ENCODE data around the gene C3orf52. TPM values are rescaled to one million over a fixed set of nuclear protein-coding genes. Genes with fewer than 3 reads are reported as not detected.

The C3orf52 gene
- total RNA-seq, 2 donors from 2014 or later = 8.8 to 19.6 TPM

DNA sequence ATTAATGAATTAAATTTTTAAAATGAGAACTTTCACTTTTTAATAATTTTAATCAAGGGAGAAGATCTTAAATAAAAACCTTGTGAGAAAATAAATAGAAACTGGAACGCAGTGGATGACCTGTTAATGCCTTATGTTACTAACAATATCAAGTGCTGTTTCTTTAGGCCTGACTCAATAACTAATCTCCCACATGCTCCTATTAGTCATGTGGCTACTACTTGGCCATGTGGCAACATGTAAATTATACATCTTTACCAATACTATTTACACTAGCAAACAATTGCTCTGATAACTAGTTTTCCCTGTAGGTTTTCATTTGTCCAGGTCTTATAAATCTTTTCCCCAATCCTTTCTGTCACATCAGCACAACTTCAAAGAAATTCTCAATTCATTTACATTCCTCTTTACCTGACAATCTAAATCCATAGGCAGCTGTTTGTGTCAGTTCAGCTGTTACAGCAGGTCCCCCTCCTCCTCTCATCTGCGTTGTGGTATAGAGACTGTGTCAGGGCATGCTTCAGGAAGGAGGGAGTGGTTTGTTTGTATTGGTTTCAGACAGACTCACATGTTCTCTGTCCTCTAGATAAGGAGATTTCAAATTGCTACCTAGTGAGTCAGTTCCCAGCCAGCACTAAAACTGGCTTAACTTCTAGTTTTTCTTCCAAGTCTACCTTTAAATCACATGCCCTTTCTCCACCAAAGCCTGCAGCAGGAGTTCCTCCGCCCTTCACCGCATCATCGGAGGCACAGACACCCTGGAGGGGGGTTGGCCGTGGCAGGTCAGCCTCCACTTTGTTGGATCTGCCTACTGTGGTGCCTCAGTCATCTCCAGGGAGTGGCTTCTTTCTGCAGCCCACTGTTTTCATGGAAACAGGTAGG, 11.3 kb upstream of the C3orf52 start:
- no peaks in the 10 kb centered on the region for H3K9me3 ChIP-seq
- H3K27me3 ChIP-seq (replicated peaks; ENCODE audit: insufficient read depth) = no peaks in the 10 kb centered on the region
- DNase-seq (ENCODE audit: low spot score) (no peak), ATAC-seq (ENCODE audit: insufficient number of reproducible peaks, low FRiP score, low read depth) (peak; percentile 36)
- H3K4me3 ChIP-seq = no peak overlapping the region
- no peaks in the 10 kb centered on the region for H3K36me3 ChIP-seq
- H3K4me1 ChIP-seq (ENCODE audit: control insufficient read depth in 1 of 2, low read depth in 2 of 2) = peaks cover 5 to 16% of the 10 kb centered on the region in 2 donors
- TF ChIP-seq, protein P1, sequence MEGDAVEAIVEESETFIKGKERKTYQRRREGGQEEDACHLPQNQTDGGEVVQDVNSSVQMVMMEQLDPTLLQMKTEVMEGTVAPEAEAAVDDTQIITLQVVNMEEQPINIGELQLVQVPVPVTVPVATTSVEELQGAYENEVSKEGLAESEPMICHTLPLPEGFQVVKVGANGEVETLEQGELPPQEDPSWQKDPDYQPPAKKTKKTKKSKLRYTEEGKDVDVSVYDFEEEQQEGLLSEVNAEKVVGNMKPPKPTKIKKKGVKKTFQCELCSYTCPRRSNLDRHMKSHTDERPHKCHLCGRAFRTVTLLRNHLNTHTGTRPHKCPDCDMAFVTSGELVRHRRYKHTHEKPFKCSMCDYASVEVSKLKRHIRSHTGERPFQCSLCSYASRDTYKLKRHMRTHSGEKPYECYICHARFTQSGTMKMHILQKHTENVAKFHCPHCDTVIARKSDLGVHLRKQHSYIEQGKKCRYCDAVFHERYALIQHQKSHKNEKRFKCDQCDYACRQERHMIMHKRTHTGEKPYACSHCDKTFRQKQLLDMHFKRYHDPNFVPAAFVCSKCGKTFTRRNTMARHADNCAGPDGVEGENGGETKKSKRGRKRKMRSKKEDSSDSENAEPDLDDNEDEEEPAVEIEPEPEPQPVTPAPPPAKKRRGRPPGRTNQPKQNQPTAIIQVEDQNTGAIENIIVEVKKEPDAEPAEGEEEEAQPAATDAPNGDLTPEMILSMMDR (IDR thresholded peaks at IDR 0.05) = no peak
- peak overlapping the region in 1 of 2 donors; percentile 29 for H3K27ac ChIP-seq

DNA sequence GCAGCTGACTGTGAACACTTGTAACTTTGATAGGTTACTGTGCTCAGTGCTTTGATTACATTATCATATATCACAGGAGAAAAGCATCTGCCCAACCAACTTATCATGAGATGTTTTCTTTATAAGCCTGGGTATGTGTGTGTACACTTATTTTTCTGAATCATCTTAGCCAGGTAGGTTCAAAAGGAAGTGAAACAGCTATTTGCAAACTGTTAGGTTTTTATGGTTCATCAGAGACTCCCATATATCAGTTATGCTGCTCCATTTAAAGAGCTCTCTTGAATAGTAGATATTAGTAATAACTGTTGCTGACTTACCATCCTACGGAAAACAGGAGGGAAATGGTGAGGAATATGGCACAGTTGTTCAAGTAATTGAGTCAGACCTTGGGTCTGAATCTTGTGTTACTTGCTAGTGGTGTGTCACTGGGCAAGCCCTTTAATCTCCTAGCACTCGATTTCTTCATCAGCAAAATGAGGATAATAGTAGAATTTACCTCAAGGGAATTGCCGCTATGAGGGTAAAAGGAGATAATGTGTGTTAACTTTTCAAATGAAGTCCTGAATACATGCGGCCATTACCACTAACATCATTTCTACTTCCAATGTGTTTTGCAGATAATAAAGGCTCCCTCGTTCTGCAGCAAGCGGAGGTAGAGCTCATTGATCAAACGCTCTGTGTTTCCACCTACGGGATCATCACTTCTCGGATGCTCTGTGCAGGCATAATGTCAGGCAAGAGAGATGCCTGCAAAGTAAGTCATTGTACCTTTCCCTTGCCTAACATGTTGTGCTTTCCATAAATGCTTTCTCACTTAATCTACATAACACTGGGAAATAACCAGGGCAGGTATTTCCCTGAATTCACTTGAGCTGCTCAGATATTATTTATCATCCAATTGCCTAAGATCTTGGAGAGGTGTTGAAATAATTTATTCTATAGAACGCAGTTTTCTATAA, 7.8 kb upstream of the C3orf52 start:
- Histone ChIP-seq H3K9me3 (no peaks in the 10 kb centered on the region), H3K27me3 (replicated peaks; ENCODE audit: insufficient read depth) (no peaks in the 10 kb centered on the region), H3K4me1 (ENCODE audit: control insufficient read depth in 1 of 2, low read depth in 2 of 2) (peaks cover 5 to 16% of the 10 kb centered on the region in 2 donors), H3K36me3 (no peaks in the 10 kb centered on the region), H3K27ac (no peak overlapping the region), H3K4me3 (no peak overlapping the region)
- TF ChIP-seq, protein P1 (IDR thresholded peaks at IDR 0.05) = no peak
- DNase-seq (ENCODE audit: low spot score) (no peak), ATAC-seq (ENCODE audit: insufficient number of reproducible peaks, low FRiP score, low read depth) (no peak)

DNA sequence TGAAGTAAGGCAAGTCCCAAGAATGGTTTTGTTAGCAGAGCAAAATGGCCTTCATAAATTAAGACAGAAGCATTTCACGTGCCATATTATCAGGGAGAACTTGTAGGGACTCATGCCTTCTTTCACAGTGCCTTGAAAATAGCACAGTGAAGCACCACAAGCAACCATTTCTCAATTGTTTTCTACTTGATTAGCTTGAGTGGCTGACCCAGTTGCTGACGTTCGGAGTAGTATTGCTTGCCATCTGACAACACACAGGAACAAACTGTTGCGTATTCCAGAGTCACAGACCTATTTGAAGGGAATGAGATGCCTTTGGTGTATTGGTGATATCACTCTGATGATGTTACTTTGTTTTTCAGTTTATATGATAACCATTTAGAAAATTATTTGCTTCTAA, 3.0 kb upstream of the C3orf52 start:
- Histone ChIP-seq H3K27ac (no peak overlapping the region), H3K4me1 (ENCODE audit: control insufficient read depth in 1 of 2, low read depth in 2 of 2) (peaks cover 6 to 12% of the 10 kb centered on the region in 2 donors), H3K4me3 (no peak overlapping the region), H3K27me3 (replicated peaks; ENCODE audit: insufficient read depth) (no peaks in the 10 kb centered on the region), H3K9me3 (no peaks in the 10 kb centered on the region), H3K36me3 (no peaks in the 10 kb centered on the region)
- TF ChIP-seq, protein P1 (IDR thresholded peaks at IDR 0.05) = no peak
- DNase-seq (ENCODE audit: low spot score) (no peak), ATAC-seq (ENCODE audit: insufficient number of reproducible peaks, low FRiP score, low read depth) (no peak)

DNA sequence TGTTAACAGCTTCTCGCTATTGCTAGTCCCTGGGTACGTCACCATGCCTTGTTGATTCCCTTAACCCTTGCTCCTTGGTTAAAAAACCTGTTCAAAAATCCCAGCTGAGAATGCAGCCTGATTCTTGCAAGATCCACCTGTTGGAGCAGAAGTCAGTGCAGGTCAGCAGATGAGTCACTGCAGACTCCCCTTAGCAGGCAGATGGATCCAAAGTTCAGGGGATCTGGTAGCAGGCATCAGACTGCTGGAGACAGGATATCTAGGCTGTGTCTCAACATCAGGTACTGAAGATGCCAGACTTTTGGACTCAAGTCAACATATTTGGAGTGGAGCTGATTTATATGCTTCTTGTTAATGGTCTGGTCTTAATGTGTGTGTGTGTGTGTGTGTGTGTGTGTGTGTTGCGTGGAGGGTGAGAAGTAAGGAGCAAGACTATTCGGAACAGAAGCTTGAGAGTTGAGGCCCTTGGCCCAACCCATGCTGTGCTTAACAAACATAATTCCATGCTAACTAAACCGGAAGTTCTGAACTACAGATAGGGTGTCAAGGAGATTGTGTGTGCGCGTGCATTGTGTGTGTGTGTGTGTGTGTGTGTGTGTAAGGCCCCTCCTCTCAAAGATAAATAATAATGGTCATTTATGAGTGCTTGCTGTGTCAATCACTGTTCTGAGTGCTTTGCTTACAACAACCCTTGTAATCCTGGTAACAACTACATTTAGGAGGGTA, 1.0 kb upstream of the C3orf52 start:
- no peak for DNase-seq (ENCODE audit: low spot score)
- TF ChIP-seq, protein P1 (IDR thresholded peaks at IDR 0.05) = no peak
- H3K36me3 ChIP-seq = no peaks in the 10 kb centered on the region
- ATAC-seq (ENCODE audit: insufficient number of reproducible peaks, low FRiP score, low read depth) = no peak
- no peak overlapping the region for H3K27ac ChIP-seq
- H3K4me1 ChIP-seq (ENCODE audit: control insufficient read depth in 1 of 2, low read depth in 2 of 2) = peaks cover 6 to 12% of the 10 kb centered on the region in 2 donors
- H3K27me3 ChIP-seq (replicated peaks; ENCODE audit: insufficient read depth) = no peaks in the 10 kb centered on the region
- H3K9me3 ChIP-seq = no peaks in the 10 kb centered on the region
- H3K4me3 ChIP-seq = no peak overlapping the region
